Upper lobe of left lung (tissue), 6 donors: Measurements from ENCODE around the gene BLMH. TPM values are rescaled to one million over a fixed set of nuclear protein-coding genes. Genes with fewer than 3 reads are reported as not detected.
A peak's percentile ranks its signal among the peaks of the same experiment; 100 is the strongest.

ENCODE experiments used
- ATAC-seq, 2 donors: fragments of 200-7000 bp; cut with Tn5 transposase; one replicate each; pipeline ENCODE4 v1.9.1; 2022; ENCODE audit warnings: mild to moderate bottlenecking in 2 of 2, moderate library complexity in 2 of 2; ENCODE audit not compliant: low FRiP score in 2 of 2
- DNase-seq, 2 donors: peaks; one replicate each; pipeline ENCODE4 v3.0.0-alpha.2; 2019 to 2020
- H3K27ac ChIP-seq, 4 donors: fragments of 200-600 bp; sonication (generic); one replicate each; pipeline ENCODE4 v1.5.1; 2016 to 2019
- H3K27me3 ChIP-seq, 4 donors: fragments of 200-600 bp; sonication (generic); one replicate each; pipeline ENCODE4 v1.5.1; 2017 to 2019
- H3K36me3 ChIP-seq, 4 donors: fragments of 200-600 bp; sonication (generic); one replicate each; pipeline ENCODE4 v1.5.1; 2016 to 2019
- H3K4me1 ChIP-seq, 4 donors: fragments of 200-600 bp; sonication (generic); one replicate each; pipeline ENCODE4 v1.5.1; 2018 to 2019
- H3K4me3 ChIP-seq, 4 donors: fragments of 200-600 bp; sonication (generic); one replicate each; pipeline ENCODE4 v1.5.1; 2017 to 2019; ENCODE audit warnings: mild to moderate bottlenecking in 2 of 4, moderate library complexity in 1 of 4
- H3K9me3 ChIP-seq, 4 donors: fragments of 200-600 bp; sonication (generic); one replicate each; pipeline ENCODE4 v1.5.1; 2018 to 2019
- EP300 ChIP-seq, 4 donors: sonication (generic); formaldehyde crosslinking; IDR thresholded peaks; one replicate each; pipeline ENCODE4 v1.5.1; 2017; ENCODE audit warnings: antibody characterized with exemption in 4 of 4, control low read depth in 2 of 4
- POLR2A ChIP-seq, 4 donors: fragments of 450-650 bp; IDR thresholded peaks; one replicate each; pipeline ENCODE4 v1.5.1; 2016 to 2017; ENCODE audit warnings: antibody characterized with exemption in 4 of 4, mild to moderate bottlenecking in 2 of 4
- POLR2AphosphoS5 ChIP-seq, 2 donors: sonication (generic); formaldehyde crosslinking; IDR thresholded peaks; one replicate each; pipeline ENCODE4 v1.5.1; 2017; ENCODE audit warnings: antibody characterized with exemption in 2 of 2
- WGBS, 2 donors: methylation state at CpG; one replicate each; pipeline ENCODE4 v1.1.5; 2017 to 2018; 5-methylcytosine and 5-hydroxymethylcytosine counted together
- total RNA-seq, 6 donors: library from RNA; depleted of rRNA in 4 of 6; stranded (reverse); fragments of >200 nt in 4 of 6; gene quantifications; one replicate each; pipeline versions ENCODE4 v1.1.0 to v1.2.1, GENCODE V29; 2016 to 2021
- TF ChIP-seq, protein P1 (sequence below), 6 experiments: fragments of 450-650 bp in 4 of 6; fragments of 200-600 bp in 2 of 6; sonication (generic) in 2 of 6; IDR thresholded peaks; one replicate each; pipeline ENCODE4 v1.5.1; 2016 to 2019; ENCODE audit warnings: antibody characterized with exemption in 6 of 6
- donor health status: DM: no; HTN: no; CAD: no; lungs with moderate emphysema.
- donor health status: DM: no; HTN: yes; CAD: no; lungs with severe emphysema.

The BLMH gene
- total RNA-seq, 6 donors from 2014 or later = 16.4 to 33.6 (median 22.4) TPM

DNA sequence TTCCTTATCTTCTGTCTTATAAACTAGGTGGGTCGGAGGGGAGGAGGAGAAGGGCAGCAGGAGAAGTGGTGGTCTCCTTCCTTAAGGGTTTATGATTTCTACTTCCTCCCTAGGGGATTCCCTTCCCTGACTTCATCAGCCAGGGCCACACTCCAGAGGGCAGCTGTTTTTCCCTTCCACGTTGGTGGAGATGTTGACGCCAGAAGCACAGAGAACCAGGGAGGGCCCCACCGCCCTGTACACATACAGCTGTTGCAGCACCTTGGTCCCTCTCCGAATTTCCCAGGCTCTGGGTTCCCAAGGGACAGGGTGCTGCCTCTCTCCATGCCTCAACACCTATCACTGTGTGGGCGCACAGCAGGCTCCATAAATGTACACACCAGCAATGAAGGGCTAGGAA, 50.7 kb downstream of the BLMH start:
- Histone ChIP-seq H3K27ac (peak overlapping the region in 2 of 4 donors; percentile 11 to 31), H3K4me3 (no peak overlapping the region), H3K9me3 (no peaks in the 10 kb centered on the region), H3K4me1 (peaks cover 22 to 37% (median 24%) of the 10 kb centered on the region in 4 donors), H3K27me3 (peaks cover 0 to 14% (median 6%) of the 10 kb centered on the region in 4 donors), H3K36me3 (no peaks in the 10 kb centered on the region)
- DNase-seq = no peak
- TF ChIP-seq EP300 (IDR thresholded peaks at IDR 0.05) (no peak), POLR2A (IDR thresholded peaks at IDR 0.05) (no peak)
- TF ChIP-seq, protein P1, sequence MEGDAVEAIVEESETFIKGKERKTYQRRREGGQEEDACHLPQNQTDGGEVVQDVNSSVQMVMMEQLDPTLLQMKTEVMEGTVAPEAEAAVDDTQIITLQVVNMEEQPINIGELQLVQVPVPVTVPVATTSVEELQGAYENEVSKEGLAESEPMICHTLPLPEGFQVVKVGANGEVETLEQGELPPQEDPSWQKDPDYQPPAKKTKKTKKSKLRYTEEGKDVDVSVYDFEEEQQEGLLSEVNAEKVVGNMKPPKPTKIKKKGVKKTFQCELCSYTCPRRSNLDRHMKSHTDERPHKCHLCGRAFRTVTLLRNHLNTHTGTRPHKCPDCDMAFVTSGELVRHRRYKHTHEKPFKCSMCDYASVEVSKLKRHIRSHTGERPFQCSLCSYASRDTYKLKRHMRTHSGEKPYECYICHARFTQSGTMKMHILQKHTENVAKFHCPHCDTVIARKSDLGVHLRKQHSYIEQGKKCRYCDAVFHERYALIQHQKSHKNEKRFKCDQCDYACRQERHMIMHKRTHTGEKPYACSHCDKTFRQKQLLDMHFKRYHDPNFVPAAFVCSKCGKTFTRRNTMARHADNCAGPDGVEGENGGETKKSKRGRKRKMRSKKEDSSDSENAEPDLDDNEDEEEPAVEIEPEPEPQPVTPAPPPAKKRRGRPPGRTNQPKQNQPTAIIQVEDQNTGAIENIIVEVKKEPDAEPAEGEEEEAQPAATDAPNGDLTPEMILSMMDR (IDR thresholded peaks at IDR 0.05) = no peak
- no peak for ATAC-seq
- WGBS, 2 donors = 82 to 87% methylated on average over 6 of the region's 6 CpGs

DNA sequence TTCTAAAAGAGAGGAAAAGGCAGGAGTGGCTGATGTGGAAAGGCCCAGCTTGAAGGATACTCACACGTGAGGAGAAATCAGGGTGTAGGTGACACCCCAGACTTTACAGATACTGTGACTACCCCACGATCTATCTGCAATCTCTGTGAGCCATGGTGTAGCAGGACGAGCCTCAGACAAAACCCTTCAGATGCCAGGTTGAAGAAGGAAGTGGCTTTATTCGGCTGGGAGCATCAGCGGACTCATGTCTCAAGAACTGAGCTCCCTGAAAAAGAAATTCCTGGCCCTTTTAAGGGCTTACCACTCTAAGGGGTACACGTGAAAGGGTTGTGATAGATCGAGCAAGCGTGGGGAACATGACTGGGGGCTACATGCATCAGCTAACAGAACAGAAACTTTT, 51.6 kb downstream of the BLMH start:
- Histone ChIP-seq H3K9me3 (no peaks in the 10 kb centered on the region), H3K4me3 (no peak overlapping the region), H3K4me1 (peaks cover 31 to 46% (median 33%) of the 10 kb centered on the region in 4 donors), H3K27me3 (peaks cover 0 to 22% (median 13%) of the 10 kb centered on the region in 4 donors), H3K36me3 (no peaks in the 10 kb centered on the region), H3K27ac (peak overlapping the region in 3 of 4 donors; percentile 72 to 89 (median 75))
- TF ChIP-seq, protein P1 (IDR thresholded peaks at IDR 0.05) = no peak
- TF ChIP-seq POLR2AphosphoS5 (IDR thresholded peaks at IDR 0.05) (no peak), POLR2A (IDR thresholded peaks at IDR 0.05) (no peak), EP300 (IDR thresholded peaks at IDR 0.05) (no peak)
- no peak for ATAC-seq
- WGBS, 2 donors = 77 to 89% methylated on average over 8 of the region's 8 CpGs
- DNase-seq = no peak

DNA sequence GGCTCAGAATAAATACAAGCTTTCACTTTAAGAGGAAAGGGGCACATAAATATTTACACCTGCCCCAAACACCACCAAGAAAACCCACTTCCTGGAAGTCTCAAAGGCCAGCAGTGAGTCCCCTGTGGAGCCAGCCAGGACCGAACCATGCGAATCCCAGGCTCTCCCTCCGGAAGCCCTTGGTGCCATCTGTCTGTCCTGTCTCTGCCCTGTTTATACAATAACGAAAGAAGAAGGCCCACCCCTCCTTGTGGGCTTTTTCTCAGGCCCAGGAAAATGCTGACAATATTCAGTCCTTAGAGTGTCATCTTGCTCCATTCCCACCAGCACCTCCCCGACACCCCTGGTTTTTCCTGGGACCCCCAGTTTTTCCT, 52.7 kb downstream of the BLMH start:
- no peaks in the 10 kb centered on the region for H3K9me3 ChIP-seq
- peak in 1 of 4 donors; percentile 55 for TF ChIP-seq EP300 (IDR thresholded peaks at IDR 0.05)
- TF ChIP-seq POLR2AphosphoS5 (IDR thresholded peaks at IDR 0.05) = peak in 1 of 2 donors; percentile 48
- TF ChIP-seq, protein P1 (IDR thresholded peaks at IDR 0.05) = no peak
- ATAC-seq (no peak), DNase-seq (no peak)
- H3K27me3 ChIP-seq = peaks cover 0 to 23% (median 13%) of the 10 kb centered on the region in 4 donors
- peaks cover 33 to 50% (median 35%) of the 10 kb centered on the region in 4 donors for H3K4me1 ChIP-seq
- no peaks in the 10 kb centered on the region for H3K36me3 ChIP-seq
- H3K4me3 ChIP-seq = peak overlapping the region in 3 of 4 donors; percentile 55 to 66 (median 56)
- peak overlapping the region in 3 of 4 donors; percentile 72 to 89 (median 75) for H3K27ac ChIP-seq
- whole genome bisulfite sequencing, 2 donors = 60 to 65% methylated on average over 5 of the region's 5 CpGs

DNA sequence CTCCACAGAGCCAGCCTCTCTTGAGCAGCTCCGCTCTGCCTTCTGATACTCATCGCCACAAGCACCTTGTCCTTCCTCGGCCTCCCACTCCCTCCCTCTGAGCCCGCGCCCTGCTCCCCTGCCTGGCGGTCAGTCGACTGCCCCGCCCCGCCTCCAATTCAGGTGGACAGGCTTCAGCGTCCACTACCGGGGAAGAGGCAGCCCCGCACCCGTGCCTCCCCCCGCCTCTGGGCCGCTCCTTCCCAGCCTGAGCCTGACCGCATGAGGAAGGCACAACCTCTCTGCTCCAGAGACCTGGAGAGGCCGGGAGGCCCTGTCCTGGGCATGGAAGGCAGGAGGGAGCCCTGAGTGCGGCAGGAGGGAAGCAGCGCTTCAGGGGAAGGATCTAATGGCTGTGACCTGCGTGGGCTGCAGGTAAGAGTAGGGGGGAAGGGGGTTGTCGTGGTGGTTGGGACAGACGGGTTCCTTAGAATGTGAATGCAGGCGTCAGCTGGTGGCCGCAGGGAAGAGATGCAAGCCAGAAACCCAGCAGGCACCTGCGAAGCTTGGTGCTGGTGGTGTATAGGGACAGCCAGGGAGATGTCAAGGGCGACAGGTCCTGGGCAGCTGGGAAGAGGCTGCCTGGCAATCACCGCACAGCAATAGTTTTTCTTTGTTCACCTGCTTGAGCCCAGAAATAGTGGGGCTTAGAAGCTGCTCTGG, 53.2 kb downstream of the BLMH start:
- Histone ChIP-seq H3K4me3 (peak overlapping the region in 3 of 4 donors; percentile 55 to 66 (median 56)), H3K4me1 (peaks cover 33 to 50% (median 35%) of the 10 kb centered on the region in 4 donors), H3K27me3 (peaks cover 0 to 23% (median 13%) of the 10 kb centered on the region in 4 donors), H3K27ac (peak overlapping the region; percentile 70 to 89 (median 74)), H3K36me3 (no peaks in the 10 kb centered on the region), H3K9me3 (no peaks in the 10 kb centered on the region)
- TF ChIP-seq EP300 (IDR thresholded peaks at IDR 0.05) (no peak), POLR2AphosphoS5 (IDR thresholded peaks at IDR 0.05) (no peak), POLR2A (IDR thresholded peaks at IDR 0.05) (no peak)
- TF ChIP-seq, protein P1 (IDR thresholded peaks at IDR 0.05) = no peak
- DNase-seq (peak in 1 of 2 donors; percentile 69), ATAC-seq (peak; percentile 9 to 42)
- 26 to 32% methylated on average over 13 to 26 of the region's 27 CpGs for WGBS, 2 donors
